ENCODE results near the gene INSL6.

DNA sequence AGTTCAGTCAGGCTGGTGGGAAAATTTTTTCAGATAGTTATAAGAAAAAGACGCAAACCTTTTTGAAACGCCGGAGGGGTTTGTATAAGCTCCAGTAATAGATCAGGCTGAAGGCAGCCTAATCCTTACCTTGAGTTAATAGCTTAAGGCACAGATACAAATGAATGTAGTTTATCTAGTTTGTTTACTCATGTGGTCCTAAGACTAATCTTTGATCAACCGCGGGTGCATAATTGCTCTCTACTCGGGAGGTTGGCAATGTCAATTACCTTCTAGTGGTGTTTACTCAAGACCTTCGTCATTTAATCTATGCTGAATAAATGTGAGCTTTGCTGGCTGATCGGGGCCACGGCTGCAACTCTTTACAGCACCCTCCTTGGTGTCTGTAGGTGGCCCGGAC lies 45.1 kb upstream of the INSL6 start:
- TF ChIP-seq POLR2AphosphoS5 (IDR thresholded peaks at IDR 0.05; ENCODE audit: low read depth, low read length): no peak
- no peak for TF ChIP-seq POLR2A (IDR thresholded peaks at IDR 0.05; ENCODE audit: low read depth, low read length)
